Stomach (tissue), 4 donors: ENCODE data around the gene D2HGDH.

Experiments
- CTCF ChIP-seq, 7 experiments: fragments of 450-650 bp in 4 of 7; fragments of 200-600 bp in 3 of 7; sonication (generic) in 3 of 7; IDR thresholded peaks; one replicate each; pipeline ENCODE4 v1.5.1; 2016 to 2019; ENCODE audit warnings: antibody characterized with exemption in 7 of 7, control low read depth in 2 of 7, mild to moderate bottlenecking in 1 of 7
- EP300 ChIP-seq: sonication (generic); formaldehyde crosslinking; IDR thresholded peaks from one replicate; pipeline ENCODE4 v1.6.1; 2017; ENCODE audit warnings: antibody characterized with exemption
- POLR2A ChIP-seq, 4 donors: fragments of 450-650 bp; IDR thresholded peaks; one replicate each; pipeline ENCODE4 v1.6.1; 2016; ENCODE audit warnings: antibody characterized with exemption in 4 of 4, control low read depth in 2 of 4, mild to moderate bottlenecking in 1 of 4, moderate library complexity in 1 of 4
- POLR2AphosphoS5 ChIP-seq, 3 donors: sonication (generic); formaldehyde crosslinking; IDR thresholded peaks; one replicate each; pipeline ENCODE4 v1.6.1; 2016; ENCODE audit warnings: antibody characterized with exemption in 3 of 3

GRCh38 chr2:241703032-241703604 lies 31.3 kb upstream of the D2HGDH start:
- TF ChIP-seq CTCF (IDR thresholded peaks at IDR 0.05) (no peak), POLR2A (IDR thresholded peaks at IDR 0.05) (no peak), POLR2AphosphoS5 (IDR thresholded peaks at IDR 0.05) (no peak), EP300 (no peak)
